GM18498 (cell line): ENCODE results near the gene BMP10.
"Not testable (repeated sequence)": the region's sequence is repeated elsewhere in the genome, so short reads cannot be mapped to it uniquely, and the experiment has no call there.

Experiments
- ATAC-seq: cut with Tn5 transposase; IDR thresholded peaks from one replicate; pipeline ENCODE4 v1.9.1; 2021; ENCODE audit warnings: mild to moderate bottlenecking, moderate library complexity; ENCODE audit not compliant: unreplicated experiment

The BMP10 gene

DNA sequence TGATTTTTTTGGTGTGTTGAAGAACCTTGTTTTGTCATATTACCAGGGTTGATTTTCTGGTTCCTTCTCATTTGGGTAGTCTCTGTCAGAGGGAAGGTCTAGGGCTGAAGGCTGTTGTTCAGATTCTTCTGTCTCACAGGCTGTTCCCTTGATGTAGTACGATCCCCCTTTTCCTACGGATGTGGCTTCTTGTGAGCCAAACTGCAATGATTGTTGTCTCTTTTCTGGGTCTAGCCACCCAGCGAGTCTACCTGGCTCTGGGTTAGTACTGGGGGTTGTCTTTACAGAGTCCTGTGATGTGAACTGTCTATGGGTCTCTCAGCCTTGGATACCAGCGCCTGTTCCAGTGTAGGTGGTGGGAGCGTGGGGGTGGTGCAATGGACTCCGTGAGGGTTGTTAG is 24.8 kb upstream of the BMP10 start:
- ATAC-seq: not testable (repeated sequence)

DNA sequence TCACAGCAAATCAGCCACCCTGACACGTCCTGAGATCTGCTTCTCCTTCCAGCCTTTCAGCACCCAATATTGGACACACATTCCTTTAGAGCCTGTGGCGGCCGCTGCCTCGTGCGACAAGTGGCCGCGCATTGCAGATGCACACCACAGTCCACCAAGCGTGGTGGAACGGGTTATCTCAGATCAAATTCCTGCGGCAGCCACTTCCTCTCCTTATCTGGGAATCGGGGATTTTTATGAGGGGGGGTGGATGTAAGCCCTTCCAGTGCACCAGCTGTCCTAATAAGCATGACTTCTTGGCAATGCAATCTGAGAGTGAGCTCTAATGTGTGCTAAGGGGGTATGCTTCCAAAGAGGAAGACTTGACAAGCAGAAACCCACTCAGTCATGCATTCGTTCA is 18.3 kb upstream of the BMP10 start:
- ATAC-seq: no peak

DNA sequence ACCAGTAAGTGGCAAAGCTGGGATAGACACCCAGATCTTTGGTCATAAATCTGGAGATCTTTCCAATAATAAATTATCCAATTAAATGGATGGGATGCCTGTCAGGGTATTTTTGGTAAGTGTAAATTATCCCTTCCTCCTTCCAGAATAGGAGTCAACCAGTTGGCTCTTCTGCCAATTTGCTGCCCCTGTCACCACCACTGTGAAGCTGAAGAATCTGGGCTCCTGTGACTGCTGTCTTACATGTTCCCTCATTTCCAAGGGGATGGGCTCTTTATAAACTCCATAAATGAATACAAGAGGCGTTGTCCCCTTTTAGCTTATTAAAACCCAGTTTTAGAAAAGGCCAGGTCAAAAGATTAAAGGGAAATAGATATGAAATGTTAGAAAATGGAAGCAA is 17.8 kb upstream of the BMP10 start:
- no peak for ATAC-seq

DNA sequence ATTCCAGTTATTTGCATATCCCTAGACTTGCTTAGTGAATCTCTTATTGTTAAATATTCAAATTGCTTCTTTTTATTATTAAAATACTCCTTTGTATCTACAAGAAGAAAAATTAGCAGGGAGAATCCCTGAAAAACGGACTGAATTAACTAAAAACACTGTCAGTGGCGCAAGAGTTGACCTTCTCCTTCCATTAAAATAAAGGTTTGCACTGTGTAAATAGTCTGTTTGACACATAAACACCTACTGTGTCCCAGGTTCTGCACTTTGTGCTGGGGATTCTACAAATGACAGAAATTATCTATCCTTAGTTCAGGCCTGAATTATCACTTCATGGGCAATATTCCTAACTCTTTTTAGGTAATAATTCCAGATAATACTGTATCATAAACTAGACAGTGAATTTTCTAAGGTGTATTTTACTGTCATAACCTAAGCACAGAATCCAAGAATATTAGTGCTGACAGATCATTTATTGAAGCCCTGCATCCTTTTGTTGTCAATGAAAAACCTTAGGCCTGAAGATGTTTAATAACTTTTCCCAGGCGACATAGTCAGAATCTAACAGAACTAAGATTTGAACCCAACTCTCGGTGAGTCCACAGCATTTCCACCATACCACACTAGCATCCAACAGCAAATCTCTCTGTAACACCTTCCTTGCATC is 17.0 kb upstream of the BMP10 start:
- ATAC-seq: no peak

DNA sequence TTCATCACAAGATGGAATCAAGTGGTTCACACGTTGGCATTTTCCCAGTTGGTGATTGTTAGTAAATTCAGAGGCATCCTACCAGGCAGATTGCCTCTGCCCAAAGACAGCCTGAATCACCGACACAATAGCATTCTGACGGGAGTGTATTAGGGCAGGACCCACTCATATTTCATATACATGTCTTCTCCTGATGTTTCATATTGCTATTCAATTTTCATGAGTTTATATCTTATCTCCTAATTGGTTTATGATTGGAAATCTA is 14.5 kb upstream of the BMP10 start:
- no peak for ATAC-seq

DNA sequence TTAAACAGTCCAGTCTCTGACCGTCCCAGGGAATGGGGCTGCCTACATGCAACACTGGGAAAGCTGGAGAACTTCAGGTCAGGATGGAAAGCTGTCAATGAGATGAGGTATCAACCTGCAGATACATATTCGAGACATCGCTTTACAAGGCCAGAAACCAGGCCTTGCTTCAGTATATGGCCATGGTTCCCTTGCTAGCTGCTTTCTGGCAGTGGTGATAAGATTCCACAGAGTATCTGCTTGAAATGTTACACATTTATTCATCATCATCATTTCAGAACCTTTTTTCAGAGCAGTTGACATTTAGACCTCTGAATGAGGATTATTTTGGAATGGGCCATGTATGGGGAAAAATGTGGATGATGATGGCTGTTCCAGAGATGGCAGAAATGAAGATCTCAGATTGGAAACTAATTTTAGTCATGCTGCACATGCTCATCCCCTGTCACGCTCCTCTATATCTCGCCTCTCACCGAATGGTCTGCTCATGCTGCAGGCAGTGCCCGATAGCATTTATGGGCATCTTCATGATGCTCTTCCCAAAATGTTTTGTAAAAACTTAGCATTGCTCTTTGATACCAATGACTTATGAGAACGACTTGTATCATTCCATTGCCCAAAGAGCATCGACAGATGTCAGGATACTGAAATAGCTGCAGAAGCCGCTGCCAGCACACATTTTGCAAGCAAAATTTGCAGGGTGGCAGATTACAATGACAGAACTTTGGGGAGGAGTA is 14.0 kb upstream of the BMP10 start:
- ATAC-seq: no peak

DNA sequence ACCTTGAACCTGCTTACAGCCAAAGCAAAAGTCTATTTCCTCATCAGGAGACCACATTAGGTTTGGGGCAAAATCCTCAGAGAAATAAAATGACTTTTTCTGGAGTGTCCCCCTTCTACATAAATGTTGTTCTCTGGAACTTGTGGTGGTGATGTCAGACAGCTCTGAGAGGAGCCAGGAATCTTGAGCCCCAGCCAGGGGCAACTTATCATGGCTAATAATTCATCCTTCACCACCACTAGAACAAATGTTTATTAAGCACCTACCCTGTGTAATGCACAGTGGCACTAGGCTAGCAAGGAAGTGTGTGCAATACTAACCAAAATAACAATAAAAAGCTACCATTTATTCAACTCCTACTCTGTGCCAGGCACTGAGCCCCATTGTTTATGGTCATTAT is 9.0 kb upstream of the BMP10 start:
- ATAC-seq: no peak

DNA sequence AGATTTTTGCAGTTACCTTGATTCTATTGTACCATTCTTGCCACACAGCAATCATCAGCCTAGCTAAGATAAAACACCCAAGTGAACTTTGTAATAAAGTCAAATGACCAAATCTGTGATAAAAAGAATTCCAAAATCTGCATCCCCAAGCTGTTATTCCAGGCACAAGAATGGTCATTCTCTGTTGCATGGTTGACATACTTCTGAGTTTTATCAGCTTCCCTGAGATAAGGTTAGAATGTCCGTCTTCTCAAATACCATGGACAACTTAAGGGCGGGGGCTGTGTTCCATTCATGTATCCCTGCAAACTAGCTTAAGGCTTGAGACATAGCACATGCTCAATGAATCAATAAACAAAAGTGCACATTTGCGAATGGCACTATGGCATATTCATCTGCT is 8.1 kb upstream of the BMP10 start:
- ATAC-seq: no peak

DNA sequence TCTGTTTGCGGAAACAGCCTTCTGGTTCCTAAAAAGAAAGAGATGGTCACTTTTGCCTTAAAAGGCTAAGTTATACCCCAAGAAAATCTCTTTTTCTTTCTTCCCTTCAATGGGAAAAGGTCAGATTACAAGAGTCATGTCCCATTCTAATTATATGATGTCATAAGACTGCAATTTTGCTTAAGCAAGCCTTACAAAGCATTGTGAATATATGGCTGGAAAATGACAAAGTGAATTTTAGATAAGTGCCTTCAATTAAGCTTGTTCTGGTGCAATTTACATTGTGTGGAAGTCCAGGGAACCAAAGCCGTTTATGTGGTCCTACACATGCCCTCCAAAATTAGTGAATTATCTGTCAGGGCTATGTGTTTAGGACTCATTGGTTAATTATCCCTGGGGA is 7.6 kb upstream of the BMP10 start:
- no peak for ATAC-seq

DNA sequence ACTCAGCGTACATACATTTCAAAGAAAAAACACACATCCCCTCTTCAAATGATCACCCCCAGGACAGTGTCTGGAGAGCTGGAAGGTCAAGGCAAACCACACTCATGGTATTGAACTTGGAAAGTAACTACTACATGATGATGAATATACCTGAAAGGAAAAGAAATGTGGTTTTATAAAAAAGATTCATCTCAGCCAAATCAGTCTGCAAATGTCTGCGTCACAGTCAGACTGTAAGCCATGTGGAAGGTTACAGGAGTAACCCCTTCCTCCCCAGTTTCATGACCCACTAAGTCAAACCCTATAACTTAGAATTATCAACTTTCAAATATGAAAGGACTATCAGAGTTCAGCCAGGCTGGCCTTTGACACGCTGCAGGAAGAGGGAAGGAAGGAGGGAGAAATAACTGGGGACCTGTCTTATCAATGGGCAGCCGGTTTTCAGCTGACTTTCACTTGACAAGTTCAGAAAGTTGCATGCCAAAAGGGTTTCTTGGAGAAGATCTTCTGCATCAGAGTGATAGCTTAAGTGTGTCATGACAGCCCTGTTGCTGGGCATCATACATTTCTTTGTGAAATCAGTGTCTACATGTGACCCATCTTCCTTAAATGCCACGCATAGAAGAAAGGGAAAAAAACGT is 7.0 kb upstream of the BMP10 start:
- ATAC-seq: no peak

DNA sequence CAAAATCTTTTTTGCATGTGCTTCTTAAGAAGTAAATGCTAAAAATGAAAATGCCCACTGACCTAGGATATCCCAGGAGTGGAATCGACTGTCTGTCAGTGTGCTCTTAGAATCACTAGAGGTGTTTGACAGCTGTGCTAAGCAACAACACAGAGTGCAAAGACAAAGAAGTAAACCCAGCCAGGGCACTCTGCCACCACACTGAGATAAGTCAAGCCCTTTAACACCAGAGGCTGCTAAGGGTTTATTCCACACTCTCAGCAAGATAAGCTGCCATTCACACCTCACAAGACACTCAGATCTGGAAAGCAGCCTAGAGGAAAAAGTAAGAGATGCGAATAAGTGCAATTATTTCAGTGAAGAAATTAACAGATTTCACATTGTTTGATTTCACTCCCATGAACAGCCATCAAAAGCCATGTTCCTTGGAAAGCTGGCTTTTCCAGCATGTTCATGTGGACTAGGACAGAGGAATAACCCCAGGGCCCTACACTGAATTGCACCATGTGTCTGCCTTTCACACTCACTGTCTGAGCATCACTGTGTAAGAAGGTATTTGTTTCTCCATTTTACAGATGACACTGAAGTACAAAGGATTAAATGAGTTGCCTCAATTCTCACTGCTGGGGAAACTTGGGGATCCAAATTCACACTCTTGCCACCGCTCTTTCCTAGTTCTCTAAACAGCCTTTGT is 6.0 kb upstream of the BMP10 start:
- ATAC-seq: no peak

DNA sequence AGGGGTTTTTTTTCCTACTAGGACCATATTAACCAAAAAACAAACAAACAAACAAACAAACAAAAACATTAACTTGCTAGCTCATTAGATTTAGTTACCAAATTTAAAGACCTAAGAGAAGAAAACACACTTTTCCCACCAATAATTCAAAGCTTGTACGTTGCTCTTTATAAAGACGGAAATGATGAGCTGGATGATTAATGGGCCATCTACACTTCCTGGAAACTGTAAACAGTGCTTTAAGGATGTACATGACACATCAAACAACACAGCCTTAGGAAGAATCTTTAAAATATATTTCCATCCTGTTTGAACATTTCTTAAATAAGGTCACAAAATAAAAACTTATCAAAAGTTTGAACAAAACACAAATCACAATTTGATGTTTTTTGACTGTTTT is 982 bp downstream of the BMP10 start:
- ATAC-seq: no peak

DNA sequence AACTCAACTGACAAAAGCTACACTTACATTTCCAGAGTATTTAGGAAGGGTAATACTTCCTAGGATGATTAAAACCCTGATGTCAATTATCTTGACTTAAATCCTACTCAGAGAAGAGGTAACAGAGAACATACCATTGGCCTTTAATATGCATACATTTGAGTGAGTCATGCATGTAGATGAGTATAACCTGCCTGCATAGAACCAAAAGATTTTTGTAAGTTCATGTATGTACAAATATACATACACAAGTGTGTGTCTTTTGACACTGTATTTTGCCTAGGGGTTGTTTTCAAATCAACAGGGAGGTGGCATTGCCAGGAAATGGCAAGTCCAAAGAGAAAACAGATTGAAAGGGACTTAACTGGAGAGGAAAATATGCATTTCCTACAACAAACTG is 6.1 kb downstream of the BMP10 start:
- no peak for ATAC-seq

DNA sequence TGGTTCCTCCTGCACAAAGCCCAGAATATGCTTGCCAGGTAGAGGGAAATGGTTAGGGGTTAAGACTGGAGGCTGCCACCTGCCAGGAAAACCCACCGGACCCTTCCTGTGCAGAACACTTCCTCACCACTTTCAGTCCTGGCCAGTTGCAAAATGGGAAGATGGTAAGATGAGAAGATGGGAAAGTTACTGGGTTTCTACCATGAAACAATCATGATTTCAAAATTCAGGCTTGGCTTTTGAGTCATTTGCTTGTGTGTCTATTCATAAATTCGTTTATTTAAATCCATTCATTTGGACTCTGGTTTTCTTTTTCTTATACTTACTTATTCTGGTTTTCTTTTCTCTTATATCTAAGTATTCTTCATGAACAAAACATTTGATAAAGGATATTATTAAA is 7.2 kb downstream of the BMP10 start:
- no peak for ATAC-seq

DNA sequence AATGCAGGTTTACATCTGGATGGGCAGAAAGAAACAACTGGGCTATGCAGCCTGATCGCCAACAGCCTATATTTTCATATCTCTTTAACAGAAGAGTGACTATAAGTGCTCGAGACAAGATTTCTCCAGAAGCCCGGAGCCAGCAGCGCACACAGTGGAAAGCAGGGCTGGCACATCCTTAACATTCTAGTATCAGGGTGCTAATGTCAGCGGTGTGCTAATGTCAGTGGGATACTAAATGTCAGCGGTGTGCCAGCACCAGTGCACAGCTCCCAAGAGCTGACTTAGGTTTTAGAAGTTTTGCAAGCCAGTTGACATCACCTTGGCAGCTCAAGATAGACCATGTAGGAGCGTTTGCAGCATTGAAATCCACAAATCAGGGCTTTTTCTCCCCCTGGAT is 8.3 kb downstream of the BMP10 start:
- ATAC-seq: no peak

DNA sequence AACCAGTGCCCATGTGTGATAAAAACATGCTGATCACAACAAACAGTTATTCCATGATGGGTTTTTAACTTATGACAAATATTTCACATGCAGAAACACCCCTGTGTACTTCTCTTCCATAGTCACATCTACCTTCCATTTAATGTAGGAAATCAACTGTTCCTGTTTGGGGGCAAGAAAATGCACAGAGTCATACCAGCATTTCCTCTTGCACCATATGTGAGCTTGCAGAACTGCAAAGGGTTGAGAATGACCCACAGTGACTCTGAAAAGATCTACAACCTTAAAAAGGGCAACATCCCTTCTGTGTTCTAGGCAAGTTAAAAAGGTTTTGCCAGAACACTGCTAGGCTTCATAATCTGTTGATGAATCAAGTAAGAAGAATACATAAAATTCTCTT is 9.9 kb downstream of the BMP10 start:
- no peak for ATAC-seq

DNA sequence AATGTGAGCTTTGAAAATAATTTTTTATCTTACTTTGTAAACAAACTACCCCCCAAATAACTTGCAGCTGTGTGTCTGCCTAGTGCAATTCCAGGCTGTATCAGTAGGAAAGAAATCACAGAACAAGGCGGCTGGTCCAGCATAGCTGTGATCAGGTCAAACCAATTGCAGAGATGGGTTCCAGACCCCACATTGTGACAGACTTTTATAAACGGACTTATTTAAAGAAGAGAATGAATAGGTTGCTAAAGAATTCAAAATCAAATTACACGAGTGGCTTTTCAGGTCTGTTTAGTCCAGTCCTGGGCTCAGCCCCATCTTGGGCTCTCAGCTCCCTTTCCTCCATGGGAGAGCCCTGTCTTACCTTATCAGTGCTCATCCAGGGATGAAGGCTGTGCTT is 11.1 kb downstream of the BMP10 start:
- ATAC-seq: no peak

DNA sequence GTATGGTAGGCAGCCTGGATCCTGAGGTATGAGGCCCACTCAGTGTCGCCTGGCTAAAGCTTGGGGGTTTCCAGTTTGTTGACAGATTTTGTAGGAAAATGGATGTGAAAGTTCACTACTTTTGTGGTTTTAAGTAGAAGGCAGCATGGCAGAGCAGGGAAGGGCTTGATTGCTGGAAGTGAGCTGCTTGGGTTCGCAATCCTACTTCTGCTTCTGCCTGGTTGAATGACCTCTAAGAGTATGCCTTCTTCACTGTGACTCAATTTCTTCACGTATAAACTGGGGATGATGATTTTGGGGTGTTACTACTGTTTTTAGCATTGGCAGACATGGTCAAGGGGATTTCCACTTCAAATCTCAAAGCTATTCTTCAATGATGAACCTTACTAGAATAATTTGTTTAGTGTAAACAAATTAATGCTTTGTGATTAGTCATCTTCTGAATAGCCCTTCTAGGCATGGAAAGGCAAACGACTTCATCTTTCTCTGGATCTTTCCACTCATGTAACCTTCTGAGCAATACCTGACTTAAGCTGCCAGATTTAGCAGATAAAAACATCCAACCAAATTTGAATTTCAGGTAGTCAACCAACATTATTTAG is 13.2 kb downstream of the BMP10 start:
- no peak for ATAC-seq

DNA sequence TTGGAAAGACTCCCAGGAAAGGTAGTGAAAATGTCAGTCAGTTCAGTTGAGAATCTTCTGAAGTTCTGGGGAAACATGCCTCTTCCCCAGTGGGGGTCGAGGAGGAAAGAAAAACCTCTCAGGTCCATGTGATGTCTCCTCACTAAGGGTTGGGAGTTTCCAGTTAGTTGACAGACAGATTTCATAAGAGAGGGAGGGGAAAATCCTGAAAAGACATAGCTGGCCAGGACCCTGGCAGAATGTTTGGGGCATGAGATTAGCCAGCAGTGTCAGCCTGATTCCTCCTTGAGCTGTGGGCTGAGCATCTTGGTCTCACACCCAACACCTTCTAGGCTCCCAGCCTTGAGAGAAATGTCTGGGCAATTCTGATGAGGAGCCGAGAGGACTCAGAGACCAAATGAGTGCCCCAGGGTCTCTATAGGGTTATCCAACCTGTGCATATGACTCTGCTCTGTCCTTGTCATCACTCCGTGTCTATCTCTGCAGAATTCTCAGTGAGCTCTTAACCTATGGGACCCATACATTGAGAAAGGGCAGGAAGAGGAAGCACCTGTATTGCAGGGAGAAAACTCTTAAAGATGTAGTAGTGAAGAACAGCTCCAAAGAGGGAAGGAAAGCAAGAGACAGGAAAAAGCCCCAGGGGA is 13.9 kb downstream of the BMP10 start:
- no peak for ATAC-seq

DNA sequence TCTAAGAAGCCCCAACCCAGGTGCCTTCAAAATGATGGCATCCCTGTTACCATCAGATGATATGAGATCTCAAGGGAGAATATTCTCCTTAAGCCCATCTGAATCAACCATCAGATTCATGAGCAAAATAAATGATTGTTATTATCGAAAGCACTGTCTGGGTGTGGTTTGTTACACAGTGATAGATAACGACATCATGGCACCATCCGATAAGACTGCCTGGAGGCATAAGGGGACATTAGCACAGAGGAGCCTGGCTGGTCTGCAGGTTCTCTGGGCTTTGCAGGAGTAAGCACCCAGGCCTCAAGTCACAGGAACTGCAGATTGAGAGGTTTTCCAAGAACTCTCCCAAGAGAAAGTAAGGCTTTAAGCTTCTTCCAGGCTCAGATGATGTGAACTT is 15.6 kb downstream of the BMP10 start:
- no peak for ATAC-seq

DNA sequence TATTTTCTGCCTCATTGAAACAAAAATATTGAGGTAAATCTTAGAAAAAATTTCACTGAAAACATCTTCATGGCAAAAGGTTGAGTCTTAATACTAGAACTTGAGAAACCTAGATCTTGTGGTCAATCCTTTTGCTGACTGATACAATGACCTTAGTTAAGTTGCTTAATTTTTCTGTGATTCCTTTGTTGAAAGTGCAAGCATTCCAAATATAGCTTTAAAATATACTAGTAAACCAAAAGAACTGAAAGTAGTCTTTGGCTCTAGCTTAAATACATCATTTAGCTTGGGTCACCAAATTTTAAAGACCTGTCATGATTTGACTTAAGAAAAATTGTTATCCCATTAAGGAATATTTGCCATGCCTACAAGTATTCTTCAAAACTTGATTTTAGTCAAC is 16.7 kb downstream of the BMP10 start:
- ATAC-seq: no peak
